ENCODE measurements around the gene DNAJB4.

GRCh38 chr1:77977989-77978292, 26.8 kb upstream of the DNAJB4 start:
- TF ChIP-seq CTCF (IDR thresholded peaks at IDR 0.05) (no peak), EZH2 (IDR thresholded peaks at IDR 0.05) (no peak), EZH2phosphoT487 (IDR thresholded peaks at IDR 0.05) (no peak)
